ENCODE measurements around the gene TMEM254.

TMEM254 gene

DNA sequence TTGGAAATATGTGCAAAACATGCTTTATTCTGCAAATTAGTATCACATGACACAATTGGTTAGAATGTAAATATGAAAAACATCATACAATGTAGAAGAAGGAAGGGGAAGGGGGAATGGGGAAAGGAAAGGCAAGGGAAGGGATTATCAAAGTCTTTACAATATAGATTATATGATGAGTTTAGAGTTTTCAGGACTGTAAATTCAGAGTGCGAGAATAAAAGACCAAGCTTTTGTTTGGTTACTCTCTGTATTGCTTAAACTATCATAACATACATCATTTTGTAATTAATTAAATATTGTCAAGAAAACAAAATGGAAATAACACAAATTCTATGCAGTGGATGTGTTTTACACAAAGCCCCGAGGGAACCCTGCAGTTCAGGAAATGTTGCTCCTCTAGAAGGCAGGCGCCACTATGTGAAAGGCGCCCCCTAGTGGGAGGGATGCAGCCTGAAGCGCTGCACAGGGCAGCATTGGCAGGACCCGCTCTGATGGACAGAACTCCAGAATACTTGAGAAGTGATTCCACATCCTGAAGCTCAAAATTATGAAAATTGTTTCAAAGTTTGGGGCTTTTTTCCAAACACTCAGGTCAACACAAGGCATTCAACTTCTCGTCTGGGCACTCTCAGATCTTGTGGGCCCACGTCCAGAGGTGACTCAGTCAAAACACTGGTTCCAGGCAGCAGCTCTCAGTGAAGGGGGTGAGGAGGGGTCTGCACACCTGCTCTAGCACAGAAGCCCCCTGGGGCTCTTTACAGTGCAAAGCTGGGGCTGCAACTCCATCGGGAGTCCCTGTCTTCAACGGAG lies 31.6 kb upstream of the TMEM254 start:
- DNase-seq (ENCODE audit: low spot score) = peak; percentile 63
- in situ Hi-C loops (cut with MboI; ENCODE audit: low pct_unique_long_range_greater_than_20kb, low sequenced_read_pairs, unreplicated experiment) = no loop called here
- TF ChIP-seq, protein P1, sequence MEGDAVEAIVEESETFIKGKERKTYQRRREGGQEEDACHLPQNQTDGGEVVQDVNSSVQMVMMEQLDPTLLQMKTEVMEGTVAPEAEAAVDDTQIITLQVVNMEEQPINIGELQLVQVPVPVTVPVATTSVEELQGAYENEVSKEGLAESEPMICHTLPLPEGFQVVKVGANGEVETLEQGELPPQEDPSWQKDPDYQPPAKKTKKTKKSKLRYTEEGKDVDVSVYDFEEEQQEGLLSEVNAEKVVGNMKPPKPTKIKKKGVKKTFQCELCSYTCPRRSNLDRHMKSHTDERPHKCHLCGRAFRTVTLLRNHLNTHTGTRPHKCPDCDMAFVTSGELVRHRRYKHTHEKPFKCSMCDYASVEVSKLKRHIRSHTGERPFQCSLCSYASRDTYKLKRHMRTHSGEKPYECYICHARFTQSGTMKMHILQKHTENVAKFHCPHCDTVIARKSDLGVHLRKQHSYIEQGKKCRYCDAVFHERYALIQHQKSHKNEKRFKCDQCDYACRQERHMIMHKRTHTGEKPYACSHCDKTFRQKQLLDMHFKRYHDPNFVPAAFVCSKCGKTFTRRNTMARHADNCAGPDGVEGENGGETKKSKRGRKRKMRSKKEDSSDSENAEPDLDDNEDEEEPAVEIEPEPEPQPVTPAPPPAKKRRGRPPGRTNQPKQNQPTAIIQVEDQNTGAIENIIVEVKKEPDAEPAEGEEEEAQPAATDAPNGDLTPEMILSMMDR (IDR thresholded peaks at IDR 0.05; ENCODE audit: extremely low read depth, insufficient read depth, missing control alignments) = peak; percentile 97

DNA sequence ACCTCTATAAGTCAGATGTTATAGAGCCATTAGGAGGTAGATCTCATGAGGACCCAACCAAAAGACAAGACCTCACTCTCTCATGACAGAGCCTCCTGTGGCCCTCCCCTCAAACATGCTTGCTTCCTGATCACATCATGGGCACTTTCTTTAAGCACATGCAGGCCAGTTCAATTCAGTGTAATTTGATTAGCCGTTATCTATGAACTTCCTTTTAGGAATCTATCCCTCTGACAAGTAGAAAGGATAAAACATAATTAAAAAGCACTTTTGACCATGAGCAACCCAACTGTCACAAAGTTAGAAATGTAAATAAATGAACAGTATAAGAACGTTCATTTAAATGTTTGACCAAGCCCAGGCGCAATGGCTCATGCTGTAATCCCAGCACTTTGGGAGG lies 27.7 kb upstream of the TMEM254 start:
- in situ Hi-C loops (cut with MboI; ENCODE audit: low pct_unique_long_range_greater_than_20kb, low sequenced_read_pairs, unreplicated experiment) = no loop called here
- TF ChIP-seq, protein P1 (IDR thresholded peaks at IDR 0.05; ENCODE audit: extremely low read depth, insufficient read depth, missing control alignments) = no peak
- DNase-seq (ENCODE audit: low spot score) = no peak

DNA sequence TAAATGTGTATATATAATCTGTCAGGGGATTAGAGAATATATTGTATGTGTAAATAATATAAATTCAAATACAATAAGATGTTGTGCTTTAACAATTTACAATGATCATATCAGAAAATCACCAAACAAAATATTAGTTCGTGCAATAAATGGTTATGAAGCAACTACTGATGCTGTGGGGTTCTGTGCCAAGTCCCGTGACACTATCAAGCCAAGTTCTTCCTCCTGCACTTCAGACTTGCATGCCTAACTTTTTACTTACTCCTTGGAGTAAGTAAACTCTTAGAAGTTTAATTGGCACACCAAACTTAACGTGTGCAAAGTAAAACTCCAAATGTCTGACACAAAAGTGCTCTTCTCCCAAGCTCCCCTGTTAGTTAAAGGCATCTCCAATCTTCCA lies 26.5 kb upstream of the TMEM254 start:
- TF ChIP-seq, protein P1 (IDR thresholded peaks at IDR 0.05; ENCODE audit: extremely low read depth, insufficient read depth, missing control alignments) = no peak
- in situ Hi-C loops (cut with MboI; ENCODE audit: low pct_unique_long_range_greater_than_20kb, low sequenced_read_pairs, unreplicated experiment) = no loop called here
- DNase-seq (ENCODE audit: low spot score) = no peak

DNA sequence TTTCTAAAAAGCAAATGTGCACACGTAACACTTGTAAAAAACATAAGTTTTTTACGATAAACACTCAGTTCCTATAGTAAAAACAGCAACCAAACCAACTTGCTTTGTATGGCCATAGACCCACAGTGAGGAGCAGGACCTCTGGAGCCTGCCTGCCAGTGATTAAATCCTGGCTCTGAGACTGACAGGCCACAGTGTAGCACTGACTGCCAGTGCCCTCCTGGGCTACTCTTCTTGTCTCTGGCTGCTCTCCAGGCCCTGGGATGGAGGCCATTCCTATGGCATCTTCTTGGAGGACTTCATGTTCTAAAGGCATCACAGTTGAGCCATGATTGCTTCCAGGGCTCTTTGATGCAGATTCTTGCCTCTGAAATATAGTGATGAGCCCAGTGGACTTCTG lies 22.7 kb upstream of the TMEM254 start:
- no peak for DNase-seq (ENCODE audit: low spot score)
- TF ChIP-seq, protein P1 (IDR thresholded peaks at IDR 0.05; ENCODE audit: extremely low read depth, insufficient read depth, missing control alignments) = no peak
- in situ Hi-C loops (cut with MboI; ENCODE audit: low pct_unique_long_range_greater_than_20kb, low sequenced_read_pairs, unreplicated experiment) = no loop called here

DNA sequence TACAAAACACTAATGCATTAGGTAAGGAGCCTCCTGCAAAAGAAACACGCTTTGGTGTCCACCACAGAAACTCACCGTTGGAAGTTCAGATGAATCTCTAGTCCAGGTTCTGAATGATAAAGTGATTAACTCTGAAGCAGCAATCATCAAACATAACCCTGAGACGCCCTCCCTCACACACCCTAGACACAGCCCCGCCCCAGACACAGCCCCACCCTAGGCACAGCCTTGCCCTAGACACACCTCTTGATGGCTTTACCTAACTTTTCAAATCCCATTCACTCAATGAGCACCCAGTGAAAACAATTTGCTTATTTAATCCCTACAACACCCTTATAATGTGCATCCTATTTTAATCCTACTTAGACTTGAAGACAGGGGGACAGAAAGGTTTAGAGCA lies 21.3 kb upstream of the TMEM254 start:
- DNase-seq (ENCODE audit: low spot score) = no peak
- TF ChIP-seq, protein P1 (IDR thresholded peaks at IDR 0.05; ENCODE audit: extremely low read depth, insufficient read depth, missing control alignments) = no peak
- in situ Hi-C loops (cut with MboI; ENCODE audit: low pct_unique_long_range_greater_than_20kb, low sequenced_read_pairs, unreplicated experiment) = no loop called here

DNA sequence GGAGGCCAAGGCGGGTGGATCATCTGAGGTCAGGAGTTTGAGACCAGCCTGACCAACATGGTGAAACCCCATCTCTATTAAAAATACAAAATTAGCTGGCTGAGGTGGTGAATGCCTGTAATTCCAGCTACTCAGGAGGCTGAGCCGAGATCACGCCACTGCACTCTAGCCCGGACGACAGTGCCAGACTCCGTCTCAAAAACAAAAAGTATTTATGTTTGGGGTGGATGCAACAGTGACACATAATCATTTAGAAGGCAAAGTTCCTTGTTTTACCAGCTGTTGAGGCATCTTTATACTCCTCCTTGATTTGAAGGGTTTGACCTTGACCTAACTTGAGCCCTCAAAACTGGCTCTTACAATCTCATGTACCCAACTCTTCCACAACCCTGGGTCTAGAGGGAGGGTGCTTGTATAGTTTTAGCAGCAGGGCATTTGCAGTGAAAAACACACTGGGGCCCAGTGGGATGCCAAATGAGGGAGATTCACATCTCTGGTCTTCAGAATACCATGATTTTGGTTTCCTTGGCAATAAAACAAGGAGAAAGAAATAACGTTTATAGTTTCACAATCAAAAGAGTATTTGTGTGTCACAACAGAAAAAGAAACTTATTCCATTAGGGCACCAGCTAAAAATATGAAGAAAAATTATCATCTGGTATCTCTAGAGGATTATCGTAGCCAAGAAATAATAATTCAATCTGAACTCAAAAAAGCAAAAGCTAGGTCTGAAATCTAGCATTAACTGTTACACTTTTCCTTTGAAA lies 14.2 kb upstream of the TMEM254 start:
- no peak for DNase-seq (ENCODE audit: low spot score)
- in situ Hi-C loops (cut with MboI; ENCODE audit: low pct_unique_long_range_greater_than_20kb, low sequenced_read_pairs, unreplicated experiment) = no loop called here
- TF ChIP-seq, protein P1 (IDR thresholded peaks at IDR 0.05; ENCODE audit: extremely low read depth, insufficient read depth, missing control alignments) = no peak
